NCI-H1417 (cell line): ENCODE results near the gene ULK4.
"Not testable (repeated sequence)": the region's sequence is repeated elsewhere in the genome, so short reads cannot be mapped to it uniquely, and the experiment has no call there.

Experiments
- DNase-seq, 3 experiments: peaks; one replicate each; lab custom pipeline; 2025; lab: John Stamatoyannopoulos, UW

ULK4 gene

GRCh38 chr3:41502481-41502880 lies 459.4 kb downstream of the ULK4 start:
- DNase-seq: no peak

- no peak for DNase-seq
Observed at GRCh38 chr3:41502023-41502422, 459.9 kb downstream of the ULK4 start.

GRCh38 chr3:41498847-41499246 lies 463.1 kb downstream of the ULK4 start:
- DNase-seq: no peak

GRCh38 chr3:41490360-41490759 lies 471.5 kb downstream of the ULK4 start:
- no peak for DNase-seq

- DNase-seq: no peak
Observed at GRCh38 chr3:41489231-41489630, 472.7 kb downstream of the ULK4 start.

GRCh38 chr3:41488501-41488900 lies 473.4 kb downstream of the ULK4 start:
- DNase-seq: no peak

GRCh38 chr3:41485484-41485883 lies 476.4 kb downstream of the ULK4 start:
- no peak for DNase-seq

GRCh38 chr3:41482134-41482533 lies 479.8 kb downstream of the ULK4 start:
- no peak for DNase-seq

- DNase-seq: no peak
Observed at GRCh38 chr3:41478278-41478677, 483.6 kb downstream of the ULK4 start.

GRCh38 chr3:41477399-41478014 lies 484.4 kb downstream of the ULK4 start:
- no peak for DNase-seq

- no peak for DNase-seq
Observed at GRCh38 chr3:41469083-41469482, 492.8 kb downstream of the ULK4 start.

- DNase-seq: no peak
Observed at GRCh38 chr3:41467481-41467880, 494.4 kb downstream of the ULK4 start.

- DNase-seq: no peak
Observed at GRCh38 chr3:41464858-41465257, 497.0 kb downstream of the ULK4 start.

- no peak for DNase-seq
Observed at GRCh38 chr3:41464401-41464800, 497.5 kb downstream of the ULK4 start.

- DNase-seq: peak in 1 of 3 experiments; percentile 5
Observed at GRCh38 chr3:41462103-41462691, 499.7 kb downstream of the ULK4 start.

GRCh38 chr3:41460736-41461135 lies 501.2 kb downstream of the ULK4 start:
- DNase-seq: no peak

- no peak for DNase-seq
Observed at GRCh38 chr3:41457176-41457575, 504.7 kb downstream of the ULK4 start.

GRCh38 chr3:41456162-41456561 lies 505.7 kb downstream of the ULK4 start:
- DNase-seq: no peak

GRCh38 chr3:41453618-41454017 lies 508.3 kb downstream of the ULK4 start:
- not testable (repeated sequence) for DNase-seq

GRCh38 chr3:41450416-41451231 lies 511.3 kb downstream of the ULK4 start:
- DNase-seq: peak in 2 of 3 experiments; percentile 8 to 54

- DNase-seq: no peak
Observed at GRCh38 chr3:41448396-41448795, 513.5 kb downstream of the ULK4 start.

- DNase-seq: no peak
Observed at GRCh38 chr3:41447701-41448100, 514.2 kb downstream of the ULK4 start.

GRCh38 chr3:41446316-41446715 lies 515.6 kb downstream of the ULK4 start:
- DNase-seq: not testable (repeated sequence)
